ENCODE measurements around the gene DYNC2I2.

Gene DYNC2I2

DNA sequence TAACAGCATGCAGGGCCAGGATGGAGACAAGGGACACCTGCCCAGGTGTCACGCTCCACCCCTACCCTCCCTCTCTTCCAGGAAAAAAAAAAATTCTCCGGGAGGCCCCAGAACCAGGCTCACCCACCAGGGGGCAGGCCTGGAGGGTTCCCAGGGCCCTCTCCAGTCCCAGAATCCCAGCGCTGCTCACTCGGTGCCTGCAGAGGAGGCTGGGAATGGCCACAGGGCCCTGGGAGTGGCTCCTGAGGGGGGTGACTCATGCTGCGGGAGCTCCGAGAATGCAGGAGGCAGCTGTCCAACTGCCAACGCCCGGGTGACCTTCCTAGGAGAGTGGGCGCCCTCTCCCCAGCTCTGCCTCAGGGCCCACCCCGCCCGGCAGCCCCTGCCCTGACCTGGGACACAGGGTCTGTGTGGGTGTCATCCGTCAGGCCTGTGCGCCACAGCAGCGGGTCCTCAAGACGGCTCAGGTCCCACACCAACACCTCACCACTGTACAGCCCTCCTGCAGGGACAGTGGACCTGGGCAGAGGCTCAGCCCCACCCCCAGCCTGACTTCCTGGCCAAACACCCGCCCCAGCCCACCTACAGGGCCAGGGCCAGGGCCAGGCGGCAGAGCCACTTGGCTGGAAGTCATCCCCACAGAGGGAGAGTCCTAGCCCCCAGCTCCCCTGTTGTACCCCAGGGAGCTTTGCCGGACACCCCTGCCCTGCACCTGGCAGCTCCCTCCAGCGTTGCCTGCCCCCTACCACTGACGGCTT lies 21.2 kb downstream of the DYNC2I2 start:
- no peak for DNase-seq

DNA sequence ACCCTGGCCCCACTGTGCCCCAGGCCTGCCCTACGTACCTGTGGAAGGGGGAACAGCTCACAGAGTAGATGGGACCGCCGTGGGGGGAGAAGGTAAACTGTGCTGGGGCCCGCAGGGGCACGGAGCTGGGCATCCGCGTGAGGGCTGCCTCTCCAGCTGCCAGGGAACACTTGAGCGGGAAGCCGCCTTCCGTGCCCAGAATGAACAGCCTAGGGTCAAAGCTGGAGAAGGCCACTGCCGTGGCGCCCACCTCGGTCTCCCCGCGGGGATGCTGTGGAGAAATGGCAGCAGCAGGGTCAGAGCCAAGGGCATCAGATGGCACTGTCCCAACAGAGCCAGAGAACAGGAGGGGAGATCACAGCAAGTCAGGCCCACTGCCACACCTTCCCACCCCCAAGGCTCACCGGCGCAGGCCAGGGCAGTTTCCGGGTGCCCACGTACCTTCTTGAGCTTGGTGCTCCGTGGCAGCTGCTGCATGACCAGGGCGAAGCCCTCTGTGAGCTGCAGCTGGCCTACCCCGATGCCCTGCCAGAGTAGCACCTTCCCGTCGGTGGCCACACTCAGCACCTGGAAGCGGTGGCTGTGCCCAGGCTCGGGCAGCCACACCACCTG lies 21.9 kb downstream of the DYNC2I2 start:
- DNase-seq = no peak

- no peak for DNase-seq
Observed at GRCh38 chr9:128634111-128634510, 22.5 kb downstream of the DYNC2I2 start.

DNA sequence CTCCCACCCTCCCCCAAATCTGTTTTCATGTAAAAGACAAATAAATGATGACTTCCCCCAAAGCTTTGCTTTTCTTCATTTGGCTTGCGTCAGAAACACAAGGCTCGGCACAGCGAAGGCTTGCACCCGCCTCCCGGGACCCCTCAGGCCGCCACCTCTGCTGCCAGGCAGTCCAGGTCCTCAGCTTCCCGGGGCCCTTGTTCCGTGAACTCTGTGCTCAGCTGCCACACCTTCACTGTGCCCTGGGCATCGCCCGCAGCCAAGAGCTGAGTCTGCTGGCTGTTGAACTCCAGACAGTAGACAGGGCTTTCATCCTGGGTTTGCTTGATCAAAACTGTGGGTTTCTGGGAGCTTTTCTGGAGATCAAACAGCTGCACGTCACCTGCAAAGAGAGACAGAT lies 23.0 kb downstream of the DYNC2I2 start:
- DNase-seq = no peak

DNA sequence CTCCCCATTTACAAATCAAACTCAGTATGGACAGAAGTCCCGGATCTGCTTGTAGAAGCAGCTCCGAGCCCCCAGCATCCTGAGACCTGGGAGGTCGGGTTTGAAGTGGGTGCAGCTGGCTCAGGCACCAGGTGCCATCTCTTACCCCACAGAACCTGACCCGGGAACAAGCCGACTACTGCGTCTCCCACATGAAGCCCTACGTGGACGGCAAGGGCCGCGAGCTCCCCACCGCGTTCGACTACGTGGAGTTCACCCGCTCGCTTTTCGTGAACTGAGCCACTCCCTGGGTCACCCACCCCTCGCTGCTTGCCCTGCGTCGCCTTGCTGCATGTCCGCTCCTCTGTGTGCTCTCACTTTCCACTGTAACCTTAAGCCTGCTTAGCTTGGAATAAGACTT lies 23.6 kb downstream of the DYNC2I2 start:
- DNase-seq = no peak

GRCh38 chr9:128632486-128632885 lies 24.2 kb downstream of the DYNC2I2 start:
- DNase-seq = no peak

DNA sequence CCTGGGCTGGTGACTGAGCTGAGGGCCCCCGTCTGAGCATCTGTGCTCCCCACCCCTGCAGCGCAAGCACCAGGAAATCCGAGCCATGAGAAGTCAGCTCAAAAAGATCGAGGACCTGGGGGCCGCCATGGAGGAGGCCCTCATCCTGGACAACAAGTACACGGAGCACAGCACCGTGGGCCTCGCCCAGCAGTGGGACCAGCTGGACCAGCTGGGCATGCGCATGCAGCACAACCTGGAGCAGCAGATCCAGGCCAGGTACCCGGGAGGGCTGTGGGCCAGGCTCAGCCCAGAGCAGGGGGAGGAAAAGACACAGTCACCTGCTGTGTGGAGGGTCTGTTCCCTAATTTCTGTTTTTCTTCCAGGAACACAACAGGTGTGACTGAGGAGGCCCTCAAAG lies 24.6 kb downstream of the DYNC2I2 start:
- no peak for DNase-seq

DNA sequence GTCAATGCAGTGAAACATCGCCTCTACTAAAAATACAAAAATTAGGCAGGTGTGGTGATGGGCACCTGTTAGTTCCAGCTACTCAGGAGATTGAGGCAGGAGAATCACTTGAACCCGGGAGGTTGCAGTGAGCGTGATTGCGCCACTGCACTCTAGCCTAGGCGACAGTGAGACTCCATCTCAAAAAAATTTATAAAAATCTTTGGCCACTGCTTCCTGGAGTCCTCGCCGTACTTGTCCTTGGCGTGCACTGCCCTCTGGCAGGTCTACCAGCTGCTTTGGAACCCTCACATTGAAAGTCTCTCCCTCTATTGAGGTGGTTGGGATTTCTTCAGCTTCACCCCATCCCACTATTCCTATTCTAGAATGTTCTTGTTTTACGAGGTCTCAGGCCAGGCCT lies 25.0 kb downstream of the DYNC2I2 start:
- no peak for DNase-seq

GRCh38 chr9:128629852-128630545 lies 26.6 kb downstream of the DYNC2I2 start:
- no peak for DNase-seq

DNA sequence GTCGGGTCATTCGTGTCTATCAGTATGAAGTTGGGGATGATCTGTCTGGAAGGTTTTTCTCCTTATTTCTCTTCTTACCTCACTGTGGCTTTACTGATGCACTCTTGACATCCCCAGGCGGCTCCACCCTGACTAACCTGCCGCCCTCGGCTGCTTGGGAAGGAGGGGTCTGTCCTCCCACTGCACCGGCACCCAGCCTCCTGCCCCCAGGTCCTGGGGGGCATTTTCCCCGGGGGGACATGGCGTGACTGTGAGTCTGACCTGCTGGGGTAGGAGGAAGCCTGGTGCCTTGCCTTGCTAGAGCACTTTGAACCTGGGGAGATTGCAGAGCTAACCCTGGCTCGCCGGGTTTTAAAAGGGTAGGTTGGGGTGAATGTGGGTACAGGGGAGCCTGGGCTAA lies 27.5 kb downstream of the DYNC2I2 start:
- DNase-seq = no peak

GRCh38 chr9:128628471-128629048 lies 28.1 kb downstream of the DYNC2I2 start:
- DNase-seq = no peak

- no peak for DNase-seq
Observed at GRCh38 chr9:128627906-128628305, 28.7 kb downstream of the DYNC2I2 start.

DNA sequence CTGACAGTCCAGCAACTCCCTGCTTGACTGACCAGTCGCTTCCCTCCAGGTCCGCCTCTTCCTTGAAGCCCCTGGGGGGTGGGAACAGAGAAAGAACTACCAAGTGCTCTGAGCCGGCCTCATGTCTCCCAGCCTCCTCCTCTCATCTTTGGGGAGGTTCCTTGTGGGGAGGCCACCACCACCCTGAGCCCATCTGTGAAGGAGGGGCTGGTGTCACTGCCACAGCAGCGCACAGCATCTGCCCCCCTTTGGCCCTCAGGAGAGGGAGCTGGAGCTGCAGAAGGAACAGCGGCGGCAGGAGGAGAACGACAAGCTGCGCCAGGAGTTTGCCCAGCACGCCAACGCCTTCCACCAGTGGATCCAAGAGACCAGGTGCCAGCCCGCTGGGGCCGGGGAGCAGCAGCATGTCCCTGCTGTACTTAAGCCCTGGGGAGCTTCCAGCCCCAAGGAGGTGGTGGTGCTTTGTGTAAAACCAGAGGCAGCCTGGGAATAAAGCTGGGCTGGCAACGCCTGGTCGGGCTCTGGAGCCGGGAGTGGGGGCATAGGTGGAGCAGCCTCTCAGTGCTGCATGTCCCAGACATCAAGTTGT lies 29.4 kb downstream of the DYNC2I2 start:
- DNase-seq = no peak

DNA sequence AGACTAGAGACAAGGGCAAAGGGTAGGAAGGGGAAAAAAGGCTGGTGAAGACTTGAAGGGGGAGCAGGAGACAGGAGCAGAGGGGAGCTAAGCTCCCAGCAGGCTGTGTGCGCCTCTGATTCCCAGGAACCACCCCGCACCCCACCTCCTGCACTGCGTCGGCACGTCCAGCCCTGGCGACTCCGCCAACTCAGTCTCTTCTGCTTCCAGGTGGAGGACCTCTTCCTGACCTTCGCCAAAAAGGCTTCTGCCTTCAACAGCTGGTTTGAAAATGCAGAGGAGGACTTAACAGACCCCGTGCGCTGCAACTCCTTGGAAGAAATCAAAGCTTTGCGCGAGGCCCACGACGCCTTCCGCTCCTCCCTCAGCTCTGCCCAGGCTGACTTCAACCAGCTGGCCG lies 30.5 kb downstream of the DYNC2I2 start:
- no peak for DNase-seq

GRCh38 chr9:128625391-128626146 lies 31.1 kb downstream of the DYNC2I2 start:
- DNase-seq = no peak

GRCh38 chr9:128624566-128624965 lies 32.1 kb downstream of the DYNC2I2 start:
- DNase-seq = no peak

DNA sequence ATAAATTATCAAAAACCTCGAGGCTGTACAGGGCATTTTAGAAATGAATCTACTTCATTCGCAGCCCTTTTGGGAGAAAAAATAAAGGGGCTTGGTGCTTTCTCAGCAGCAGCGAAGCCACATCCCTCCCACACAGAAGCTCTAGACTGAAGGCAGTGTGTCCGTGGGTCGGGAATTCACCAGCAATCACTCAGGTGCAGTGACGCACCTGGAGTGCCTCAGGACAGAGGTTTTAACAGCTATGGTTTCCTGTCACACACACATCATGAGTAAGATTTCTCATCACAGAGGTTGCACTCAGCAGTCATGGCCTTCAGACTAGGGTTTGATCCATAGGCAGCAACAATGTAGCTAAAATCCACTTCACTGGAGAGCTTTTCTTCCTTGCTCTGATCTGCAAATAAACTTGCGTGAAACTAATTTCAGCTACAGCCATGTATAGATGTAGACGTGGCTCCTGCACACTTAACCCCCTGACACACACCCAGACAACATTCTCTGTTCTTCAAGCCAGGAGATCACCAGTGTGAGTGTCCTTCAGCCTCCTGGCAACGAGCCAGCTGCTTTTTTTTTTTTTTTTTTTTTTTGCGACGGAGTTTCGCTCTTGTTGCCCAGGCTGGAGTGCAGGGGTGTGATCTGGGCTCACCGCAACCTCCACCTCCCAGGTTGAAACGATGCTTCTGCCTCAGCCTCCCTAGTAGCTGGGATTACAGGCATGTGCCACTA lies 34.8 kb downstream of the DYNC2I2 start:
- DNase-seq = no peak

GRCh38 chr9:128619779-128620178 lies 36.9 kb downstream of the DYNC2I2 start:
- no peak for DNase-seq

- no peak for DNase-seq
Observed at GRCh38 chr9:128619127-128619526, 37.5 kb downstream of the DYNC2I2 start.

DNA sequence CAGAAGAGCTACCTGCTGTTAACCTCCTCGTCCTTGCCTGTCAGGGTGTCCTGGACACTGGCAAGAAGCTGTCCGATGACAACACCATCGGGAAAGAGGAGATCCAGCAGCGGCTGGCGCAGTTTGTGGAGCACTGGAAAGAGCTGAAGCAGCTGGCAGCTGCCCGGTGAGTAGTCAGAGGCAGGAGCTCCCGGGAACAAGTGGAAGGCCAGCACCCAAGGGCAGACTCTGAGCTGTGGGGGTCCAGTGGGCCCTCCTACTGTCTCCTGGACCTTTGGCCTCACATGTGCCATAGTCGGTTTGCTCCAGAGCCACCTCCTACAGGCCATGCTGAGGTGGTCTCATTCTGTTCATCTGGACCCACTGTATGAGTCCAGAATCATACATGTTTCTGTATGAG lies 38.7 kb downstream of the DYNC2I2 start:
- no peak for DNase-seq

DNA sequence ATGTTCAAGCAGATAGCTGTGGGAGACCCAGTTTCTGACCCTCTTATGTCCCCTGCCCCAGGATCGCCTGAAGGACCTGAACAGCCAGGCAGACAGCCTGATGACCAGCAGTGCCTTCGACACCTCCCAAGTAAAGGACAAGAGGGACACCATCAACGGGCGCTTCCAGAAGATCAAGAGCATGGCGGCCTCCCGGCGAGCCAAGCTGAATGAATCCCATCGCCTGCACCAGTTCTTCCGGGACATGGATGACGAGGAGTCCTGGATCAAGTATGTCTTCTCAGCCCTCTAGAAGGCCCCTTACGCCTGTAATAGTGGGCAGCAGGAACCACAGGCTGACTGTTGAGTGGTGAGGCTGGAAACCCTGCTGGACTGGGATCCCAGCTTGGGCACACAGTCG lies 41.1 kb downstream of the DYNC2I2 start:
- no peak for DNase-seq

DNA sequence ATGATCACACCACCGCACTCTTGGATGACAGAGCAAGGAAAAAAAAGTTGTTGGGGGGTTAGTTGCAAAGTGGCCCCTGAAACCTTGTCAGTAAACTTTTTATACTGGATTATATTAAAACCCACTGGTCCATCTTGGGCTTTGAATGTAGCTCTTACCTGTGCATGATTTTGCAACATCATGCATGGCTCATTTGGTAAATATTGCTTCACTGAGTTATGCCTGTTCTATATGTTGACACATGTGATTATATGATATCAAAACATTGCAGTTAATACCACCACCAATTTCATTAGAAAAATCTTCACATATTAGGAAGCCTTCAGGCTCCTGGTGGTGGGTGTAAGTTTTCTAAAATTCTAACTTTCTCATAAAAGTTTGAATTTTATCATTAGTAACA lies 41.9 kb downstream of the DYNC2I2 start:
- no peak for DNase-seq

Measured in T-helper 2 cell (primary cell).